ENCODE measurements around the gene SMIM44. TPM values are rescaled to one million over a fixed set of nuclear protein-coding genes. Genes with fewer than 3 reads are reported as not detected.

Gene SMIM44
- total and polyA plus RNA-seq, 4 experiments from 2014 or later = not detected

- Histone ChIP-seq H3K36me3 (ENCODE audit: insufficient read depth, low read length) (peaks cover 3% of the 10 kb centered on the region), H3K27me3 (ENCODE audit: insufficient read depth, low read length) (no peaks in the 10 kb centered on the region), H3K4me3 (ENCODE audit: low read length in 2 of 2) (peak overlapping the region; percentile 47 to 75), H3K9me3 (ENCODE audit: control insufficient read depth in 1 of 2, low read length in 2 of 2) (no peaks in the 10 kb centered on the region), H3K4me1 (ENCODE audit: insufficient read depth, low read length) (peaks cover 48% of the 10 kb centered on the region), H3K27ac (ENCODE audit: low read depth, low read length) (peak overlapping the region; percentile 91)
- H3K4me1 Mint-ChIP-seq = peaks cover 30 to 67% (median 46%) of the 10 kb centered on the region in 4 donors
- peaks cover 0 to 2% (median 0%) of the 10 kb centered on the region in 8 donors for H3K9me3 Mint-ChIP-seq
- H3K4me3 Mint-ChIP-seq = peak overlapping the region; percentile 87 to 94 (median 90)
- peaks cover 6 to 27% of the 10 kb centered on the region in 2 donors for H3K36me3 Mint-ChIP-seq
- CTCF ChIA-PET (ENCODE audit: partially characterized antibody) = no interaction called here
- DNase-seq = peak; percentile 22 to 67 (median 27)
- intact Hi-C loops (cut with micrococcal nuclease) = loop anchor here (1.0 to 5.0 kb wide), 4 partner anchors 48 to 121 kb away; partner anchors contain the start of gene HMG20B
- H3K27ac Mint-ChIP-seq = peak overlapping the region; percentile 84 to 97 (median 94)
- POLR2A ChIA-PET (ENCODE audit: partially characterized antibody) = interaction anchor here (0.6 to 1.7 kb wide), 7 partner anchors 9 to 72 kb away, joined by 3 to 6 read pairs (median 4); no protein-coding TSS in a partner anchor
- H3K27me3 Mint-ChIP-seq = no peaks in the 10 kb centered on the region
These were observed 23.4 kb upstream of the SMIM44 start for GRCh38 chr19:3506384-3507340.

GRCh38 chr19:3505598-3506383, 22.6 kb upstream of the SMIM44 start, which contains the start of gene FZR1:
Gene FZR1 (plus strand): TSS chr19:3506311. CDS start chr19:3522990, 16,679 bp downstream.
- Mint-ChIP-seq H3K27me3 (no peaks in the 10 kb centered on the region), H3K9me3 (peaks cover 0 to 2% (median 0%) of the 10 kb centered on the region in 8 donors), H3K36me3 (peaks cover 6 to 27% of the 10 kb centered on the region in 2 donors), H3K4me1 (peaks cover 33 to 62% (median 46%) of the 10 kb centered on the region in 4 donors), H3K27ac (peak within 1 kb of the TSS; percentile 96 to 99 (median 97)), H3K4me3 (peak within 1 kb of the TSS; percentile 87 to 96 (median 92))
- DNase-seq = peak; percentile 99 to 100 (median 100)
- ChIA-PET CTCF (ENCODE audit: partially characterized antibody) (no interaction called here), POLR2A (ENCODE audit: partially characterized antibody) (interaction anchor here (0.6 to 1.7 kb wide), 10 partner anchors 9 to 469 kb away, joined by 3 to 6 read pairs (median 4); partner anchors contain the start of gene MFSD12)
- Histone ChIP-seq H3K36me3 (ENCODE audit: insufficient read depth, low read length) (peaks cover 3% of the 10 kb centered on the region), H3K4me3 (ENCODE audit: low read length in 2 of 2) (peak within 1 kb of the TSS; percentile 73 to 77), H3K27ac (ENCODE audit: low read depth, low read length) (peak within 1 kb of the TSS; percentile 91), H3K4me1 (ENCODE audit: insufficient read depth, low read length) (peaks cover 52% of the 10 kb centered on the region), H3K27me3 (ENCODE audit: insufficient read depth, low read length) (no peaks in the 10 kb centered on the region), H3K9me3 (ENCODE audit: control insufficient read depth in 1 of 2, low read length in 2 of 2) (no peaks in the 10 kb centered on the region)
- intact Hi-C loops (cut with micrococcal nuclease) = loop anchor here (1.0 to 5.0 kb wide), 4 partner anchors 49 to 122 kb away; partner anchors contain the start of gene HMG20B

GRCh38 chr19:3504735-3505134, 21.5 kb upstream of the SMIM44 start:
- Mint-ChIP-seq H3K9me3 (peaks cover 0 to 6% (median 0%) of the 10 kb centered on the region in 8 donors), H3K36me3 (peaks cover 6 to 27% of the 10 kb centered on the region in 2 donors), H3K27me3 (no peaks in the 10 kb centered on the region), H3K4me3 (peak overlapping the region in 7 of 8 donors; percentile 64 to 96 (median 91)), H3K27ac (peak overlapping the region; percentile 86 to 99 (median 97)), H3K4me1 (peaks cover 34 to 57% (median 43%) of the 10 kb centered on the region in 4 donors)
- no peaks in the 10 kb centered on the region for H3K27me3 ChIP-seq (ENCODE audit: insufficient read depth, low read length)
- H3K36me3 ChIP-seq (ENCODE audit: insufficient read depth, low read length) = no peaks in the 10 kb centered on the region
- no peaks in the 10 kb centered on the region for H3K9me3 ChIP-seq (ENCODE audit: control insufficient read depth in 1 of 2, low read length in 2 of 2)
- H3K4me1 ChIP-seq (ENCODE audit: insufficient read depth, low read length) = peaks cover 47% of the 10 kb centered on the region
- no peak overlapping the region for H3K27ac ChIP-seq (ENCODE audit: low read depth, low read length)
- no peak overlapping the region for H3K4me3 ChIP-seq (ENCODE audit: low read length in 2 of 2)
- ChIA-PET CTCF (ENCODE audit: partially characterized antibody) (interaction anchor here (0.8 to 1.3 kb wide), 3 partner anchors 19 to 84 kb away, joined by 3 to 4 read pairs (median 3); no protein-coding TSS in a partner anchor), POLR2A (ENCODE audit: partially characterized antibody) (interaction anchor here (0.6 to 1.0 kb wide), 3 partner anchors 8 to 468 kb away, joined by 3 to 4 read pairs (median 4); partner anchors contain the start of gene MFSD12)
- no peak for DNase-seq
- intact Hi-C loops (cut with micrococcal nuclease) = loop anchor here (5.0 kb wide), 1 partner anchor 68 kb away; the partner anchor contains the start of gene HMG20B

GRCh38 chr19:3503036-3503572, 19.9 kb upstream of the SMIM44 start:
- Mint-ChIP-seq H3K27me3 (no peaks in the 10 kb centered on the region), H3K36me3 (peaks cover 3 to 19% of the 10 kb centered on the region in 2 donors), H3K9me3 (peaks cover 0 to 6% (median 0%) of the 10 kb centered on the region in 8 donors), H3K27ac (peak overlapping the region in 1 of 7 donors; percentile 30), H3K4me1 (peaks cover 27 to 49% (median 38%) of the 10 kb centered on the region in 4 donors), H3K4me3 (no peak overlapping the region)
- Histone ChIP-seq H3K4me1 (ENCODE audit: insufficient read depth, low read length) (peaks cover 45% of the 10 kb centered on the region), H3K9me3 (ENCODE audit: control insufficient read depth in 1 of 2, low read length in 2 of 2) (no peaks in the 10 kb centered on the region), H3K27me3 (ENCODE audit: insufficient read depth, low read length) (no peaks in the 10 kb centered on the region), H3K4me3 (ENCODE audit: low read length in 2 of 2) (no peak overlapping the region), H3K36me3 (ENCODE audit: insufficient read depth, low read length) (no peaks in the 10 kb centered on the region), H3K27ac (ENCODE audit: low read depth, low read length) (no peak overlapping the region)
- intact Hi-C loops (cut with micrococcal nuclease) = no loop called here
- CTCF ChIA-PET (ENCODE audit: partially characterized antibody) = interaction anchor here (1.4 kb wide), 1 partner anchor 74 kb away, joined by 3 read pairs; no protein-coding TSS in a partner anchor
- POLR2A ChIA-PET (ENCODE audit: partially characterized antibody) = interaction anchor here (0.6 kb wide), 1 partner anchor 17 kb away, joined by 3 read pairs; no protein-coding TSS in a partner anchor
- DNase-seq = no peak

- no peak for DNase-seq
- Histone ChIP-seq H3K27me3 (ENCODE audit: insufficient read depth, low read length) (no peaks in the 10 kb centered on the region), H3K27ac (ENCODE audit: low read depth, low read length) (no peak overlapping the region), H3K36me3 (ENCODE audit: insufficient read depth, low read length) (peaks cover 6% of the 10 kb centered on the region), H3K4me1 (ENCODE audit: insufficient read depth, low read length) (peaks cover 34% of the 10 kb centered on the region), H3K9me3 (ENCODE audit: control insufficient read depth in 1 of 2, low read length in 2 of 2) (no peaks in the 10 kb centered on the region), H3K4me3 (ENCODE audit: low read length in 2 of 2) (no peak overlapping the region)
- intact Hi-C loops (cut with micrococcal nuclease) = no loop called here
- ChIA-PET CTCF (ENCODE audit: partially characterized antibody) (interaction anchor here (2.2 to 6.1 kb wide), 2 partner anchors 10 to 16 kb away, joined by 7 to 39 read pairs; no protein-coding TSS in a partner anchor), POLR2A (ENCODE audit: partially characterized antibody) (interaction anchor here (0.6 to 2.0 kb wide), 5 partner anchors 10 to 261 kb away, joined by 3 to 10 read pairs (median 3); partner anchors contain the start of gene MRPL54)
- Mint-ChIP-seq H3K27me3 (no peaks in the 10 kb centered on the region), H3K36me3 (peaks cover 11 to 19% of the 10 kb centered on the region in 2 donors), H3K9me3 (peaks cover 0 to 8% (median 0%) of the 10 kb centered on the region in 8 donors), H3K4me1 (peaks cover 25 to 48% (median 32%) of the 10 kb centered on the region in 4 donors), H3K27ac (peak overlapping the region in 1 of 7 donors; percentile 77), H3K4me3 (no peak overlapping the region)
These were observed 18.5 kb upstream of the SMIM44 start for GRCh38 chr19:3501780-3502179.

Measured in CD4-positive, alpha-beta memory T cell (primary cell).